GM18511 (cell line): ENCODE data around the gene NDUFB2.
"Not testable (repeated sequence)": the region's sequence is repeated elsewhere in the genome, so short reads cannot be mapped to it uniquely, and the experiment has no call there.

Source experiments
- ATAC-seq: cut with Tn5 transposase; IDR thresholded peaks from one replicate; pipeline ENCODE4 v1.9.1; 2021; ENCODE audit warnings: mild to moderate bottlenecking, moderate library complexity; ENCODE audit not compliant: unreplicated experiment

Gene NDUFB2

GRCh38 chr7:140732416-140732815, 35.9 kb downstream of the NDUFB2 start:
- no peak for ATAC-seq

- ATAC-seq = no peak
These were observed 37.6 kb downstream of the NDUFB2 start for GRCh38 chr7:140734096-140734495.

GRCh38 chr7:140734729-140735128, 38.2 kb downstream of the NDUFB2 start:
- no peak for ATAC-seq

GRCh38 chr7:140738280-140738679, 41.8 kb downstream of the NDUFB2 start:
- no peak for ATAC-seq

GRCh38 chr7:140743255-140743654, 46.7 kb downstream of the NDUFB2 start:
- ATAC-seq = not testable (repeated sequence)

GRCh38 chr7:140744005-140744404, 47.5 kb downstream of the NDUFB2 start:
- no peak for ATAC-seq

- ATAC-seq = no peak
These were observed 49.0 kb downstream of the NDUFB2 start for GRCh38 chr7:140745266-140746058.

GRCh38 chr7:140746751-140747150, 50.2 kb downstream of the NDUFB2 start:
- no peak for ATAC-seq

- ATAC-seq = no peak
These were observed 56.0 kb downstream of the NDUFB2 start for GRCh38 chr7:140752533-140752932.

GRCh38 chr7:140754506-140754905, 58.0 kb downstream of the NDUFB2 start:
- ATAC-seq = no peak
